Measurements from ENCODE around the gene XPR1.

DNA sequence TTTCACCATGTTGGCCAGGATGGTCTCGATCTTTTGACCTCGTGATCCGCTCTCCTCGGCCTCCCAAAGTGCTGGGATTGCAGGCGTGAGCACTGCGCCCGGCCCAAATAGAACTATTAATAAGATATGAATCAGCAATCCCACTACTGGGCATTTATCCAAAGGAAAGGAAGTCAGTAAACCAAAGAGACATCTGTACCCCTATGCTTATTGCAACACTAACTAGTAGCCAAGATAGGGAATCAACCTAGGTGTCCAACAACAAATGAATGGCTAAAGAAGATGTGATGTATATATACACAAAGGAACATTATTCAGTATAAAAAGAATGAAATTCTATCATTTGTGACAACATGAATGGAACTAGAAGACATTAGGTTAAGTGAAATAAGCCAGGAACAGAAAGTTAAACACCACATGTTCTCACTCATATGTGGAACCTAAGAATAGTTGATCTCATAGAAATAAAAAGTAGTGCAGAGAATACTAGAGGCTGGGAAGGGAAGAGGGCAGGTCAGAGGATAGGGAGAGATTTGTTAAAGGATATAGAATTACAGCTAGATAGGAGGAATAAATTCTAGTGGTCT is 48.8 kb downstream of the XPR1 start:
- TF ChIP-seq, protein P1, sequence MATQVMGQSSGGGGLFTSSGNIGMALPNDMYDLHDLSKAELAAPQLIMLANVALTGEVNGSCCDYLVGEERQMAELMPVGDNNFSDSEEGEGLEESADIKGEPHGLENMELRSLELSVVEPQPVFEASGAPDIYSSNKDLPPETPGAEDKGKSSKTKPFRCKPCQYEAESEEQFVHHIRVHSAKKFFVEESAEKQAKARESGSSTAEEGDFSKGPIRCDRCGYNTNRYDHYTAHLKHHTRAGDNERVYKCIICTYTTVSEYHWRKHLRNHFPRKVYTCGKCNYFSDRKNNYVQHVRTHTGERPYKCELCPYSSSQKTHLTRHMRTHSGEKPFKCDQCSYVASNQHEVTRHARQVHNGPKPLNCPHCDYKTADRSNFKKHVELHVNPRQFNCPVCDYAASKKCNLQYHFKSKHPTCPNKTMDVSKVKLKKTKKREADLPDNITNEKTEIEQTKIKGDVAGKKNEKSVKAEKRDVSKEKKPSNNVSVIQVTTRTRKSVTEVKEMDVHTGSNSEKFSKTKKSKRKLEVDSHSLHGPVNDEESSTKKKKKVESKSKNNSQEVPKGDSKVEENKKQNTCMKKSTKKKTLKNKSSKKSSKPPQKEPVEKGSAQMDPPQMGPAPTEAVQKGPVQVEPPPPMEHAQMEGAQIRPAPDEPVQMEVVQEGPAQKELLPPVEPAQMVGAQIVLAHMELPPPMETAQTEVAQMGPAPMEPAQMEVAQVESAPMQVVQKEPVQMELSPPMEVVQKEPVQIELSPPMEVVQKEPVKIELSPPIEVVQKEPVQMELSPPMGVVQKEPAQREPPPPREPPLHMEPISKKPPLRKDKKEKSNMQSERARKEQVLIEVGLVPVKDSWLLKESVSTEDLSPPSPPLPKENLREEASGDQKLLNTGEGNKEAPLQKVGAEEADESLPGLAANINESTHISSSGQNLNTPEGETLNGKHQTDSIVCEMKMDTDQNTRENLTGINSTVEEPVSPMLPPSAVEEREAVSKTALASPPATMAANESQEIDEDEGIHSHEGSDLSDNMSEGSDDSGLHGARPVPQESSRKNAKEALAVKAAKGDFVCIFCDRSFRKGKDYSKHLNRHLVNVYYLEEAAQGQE (IDR thresholded peaks at IDR 0.05; ENCODE audit: low read depth, low read length), result no peak
- no peak for TF ChIP-seq RCOR1 (conservative IDR thresholded peaks at IDR 0.05; ENCODE audit: low read depth, low read length)
- TF ChIP-seq STAT1 (conservative IDR thresholded peaks at IDR 0.05), result no peak
- TF ChIP-seq, protein P2, sequence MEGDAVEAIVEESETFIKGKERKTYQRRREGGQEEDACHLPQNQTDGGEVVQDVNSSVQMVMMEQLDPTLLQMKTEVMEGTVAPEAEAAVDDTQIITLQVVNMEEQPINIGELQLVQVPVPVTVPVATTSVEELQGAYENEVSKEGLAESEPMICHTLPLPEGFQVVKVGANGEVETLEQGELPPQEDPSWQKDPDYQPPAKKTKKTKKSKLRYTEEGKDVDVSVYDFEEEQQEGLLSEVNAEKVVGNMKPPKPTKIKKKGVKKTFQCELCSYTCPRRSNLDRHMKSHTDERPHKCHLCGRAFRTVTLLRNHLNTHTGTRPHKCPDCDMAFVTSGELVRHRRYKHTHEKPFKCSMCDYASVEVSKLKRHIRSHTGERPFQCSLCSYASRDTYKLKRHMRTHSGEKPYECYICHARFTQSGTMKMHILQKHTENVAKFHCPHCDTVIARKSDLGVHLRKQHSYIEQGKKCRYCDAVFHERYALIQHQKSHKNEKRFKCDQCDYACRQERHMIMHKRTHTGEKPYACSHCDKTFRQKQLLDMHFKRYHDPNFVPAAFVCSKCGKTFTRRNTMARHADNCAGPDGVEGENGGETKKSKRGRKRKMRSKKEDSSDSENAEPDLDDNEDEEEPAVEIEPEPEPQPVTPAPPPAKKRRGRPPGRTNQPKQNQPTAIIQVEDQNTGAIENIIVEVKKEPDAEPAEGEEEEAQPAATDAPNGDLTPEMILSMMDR (IDR thresholded peaks at IDR 0.05 in 2 of 3, conservative IDR thresholded peaks at IDR 0.05 in 1 of 3; ENCODE audit: control insufficient read depth in 2 of 3, extremely low read depth in 1 of 3, insufficient read depth in 1 of 3, low read depth in 3 of 3, low read length in 3 of 3), result no peak
- TF ChIP-seq, protein P3, sequence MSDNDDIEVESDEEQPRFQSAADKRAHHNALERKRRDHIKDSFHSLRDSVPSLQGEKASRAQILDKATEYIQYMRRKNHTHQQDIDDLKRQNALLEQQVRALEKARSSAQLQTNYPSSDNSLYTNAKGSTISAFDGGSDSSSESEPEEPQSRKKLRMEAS (IDR thresholded peaks at IDR 0.05; ENCODE audit: low read depth, low read length), result no peak
- no peak for TF ChIP-seq POLR2AphosphoS5 (IDR thresholded peaks at IDR 0.05; ENCODE audit: low read length)
- TF ChIP-seq SMAD1 (IDR thresholded peaks at IDR 0.05; ENCODE audit: low read depth, partially characterized antibody), result no peak
